HepG2 (cell line): ENCODE data around the gene SAMD14. TPM values are rescaled to one million over a fixed set of nuclear protein-coding genes. Genes with fewer than 3 reads are reported as not detected.

Experiments used
- AGO1 ChIP-seq: fragments of 200-400 bp; formaldehyde crosslinking; IDR thresholded peaks from 2 replicates; pipeline ENCODE4 v1.6.1; 2017; ENCODE audit warnings: mild to moderate bottlenecking, low read depth, low read length, moderate library complexity; ENCODE audit not compliant: poor library complexity, severe bottlenecking
- FOXK1 ChIP-seq: sonication (generic); formaldehyde crosslinking; IDR thresholded peaks from 2 replicates; pipeline ENCODE4 v1.4.0; 2020; ENCODE audit warnings: low read depth, missing genetic modification reagents, borderline replicate concordance
- KDM5B ChIP-seq: sonication (generic); formaldehyde crosslinking; IDR thresholded peaks from 2 replicates; pipeline ENCODE4 v1.4.0; 2020; ENCODE audit warnings: missing genetic modification reagents, mild to moderate bottlenecking, borderline replicate concordance
- PAF1 ChIP-seq: IDR thresholded peaks from 2 replicates; pipeline ENCODE4 v1.6.1; 2016; ENCODE audit warnings: missing genetic modification reagents, missing compliant biosample characterization
- PHF21A ChIP-seq: sonication (generic); formaldehyde crosslinking; IDR thresholded peaks from 2 replicates; pipeline ENCODE4 v1.5.0; 2020; ENCODE audit warnings: mild to moderate bottlenecking, missing genetic modification reagents
- RARA ChIP-seq: IDR thresholded peaks from 2 replicates; pipeline ENCODE4 v1.6.1; 2016; ENCODE audit warnings: missing genetic modification reagents, missing compliant biosample characterization
- RBM22 ChIP-seq: fragments of 200-400 bp; formaldehyde crosslinking; optimal IDR thresholded peaks from 2 replicates; pipeline ENCODE3; 2017; ENCODE audit warnings: mild to moderate bottlenecking, low read length, moderate library complexity
- SKI ChIP-seq: fragments of 450-650 bp; IDR thresholded peaks from one replicate; pipeline ENCODE4 v1.6.1; 2018; ENCODE audit warnings: mild to moderate bottlenecking; ENCODE audit not compliant: partially characterized antibody
- SMAD1 ChIP-seq: sonication (generic); formaldehyde crosslinking; IDR thresholded peaks from 2 replicates; pipeline ENCODE4 v1.4.0; 2020; ENCODE audit warnings: missing genetic modification reagents, low read depth, mild to moderate bottlenecking, borderline replicate concordance
- SMAD3 ChIP-seq: sonication (generic); formaldehyde crosslinking; IDR thresholded peaks from 2 replicates; pipeline ENCODE4 v1.4.0; 2020; ENCODE audit warnings: missing genetic modification reagents
- ZMAT3 ChIP-seq: sonication (generic); formaldehyde crosslinking; conservative IDR thresholded peaks from 2 replicates; pipeline ENCODE4 v1.7.0; 2021; ENCODE audit warnings: missing genetic modification reagents
- ZNF232 ChIP-seq: sonication (generic); formaldehyde crosslinking; IDR thresholded peaks from 2 replicates; pipeline ENCODE4 v1.4.0; 2020; ENCODE audit warnings: missing genetic modification reagents, borderline replicate concordance
- ZNF30 ChIP-seq: sonication (generic); formaldehyde crosslinking; IDR thresholded peaks from 2 replicates; pipeline ENCODE4 v1.5.0; 2020; ENCODE audit warnings: mild to moderate bottlenecking, missing genetic modification reagents
- polyA plus RNA-seq, 8 experiments: library from polyadenylated mRNA; depleted of rRNA in 3 of 8; stranded (reverse) in 7 of 8; unstranded in 1 of 8; fragments of >200 nt; fragmentation: Illumina TruSeq in 4 of 8; extraction: Trizol in 4 of 8; gene quantifications; 2 replicates each; pipeline versions ENCODE4 v1.2.1 to v1.2.3, GENCODE V29; 2011 to 2016; ENCODE audit warnings: low read depth in 4 of 8, missing spikeins in 1 of 8, mixed read lengths in 1 of 8; ENCODE audit not compliant: insufficient read depth in 1 of 8
- total RNA-seq, 5 experiments: library from RNA; depleted of rRNA; stranded (reverse); fragments of >200 nt; fragmentation: Illumina TruSeq; extraction: Trizol; gene quantifications; 2 replicates each; pipeline ENCODE4 v1.2.3, GENCODE V29; 2016; ENCODE audit warnings: low read depth in 1 of 5
- TF ChIP-seq, protein P1 (sequence below), 2 experiments: IDR thresholded peaks; 2 replicates each; pipeline ENCODE4 v1.6.1; 2011 to 2012; ENCODE audit warnings: low read length in 2 of 2, borderline replicate concordance in 1 of 2, low read depth in 1 of 2, mild to moderate bottlenecking in 1 of 2, moderate library complexity in 1 of 2
- TF ChIP-seq, protein P2 (sequence below): conservative IDR thresholded peaks from 2 replicates; pipeline ENCODE4 v1.6.1; 2018; ENCODE audit warnings: missing genetic modification reagents
- TF ChIP-seq, protein P3 (sequence below): sonication (generic); formaldehyde crosslinking; IDR thresholded peaks from 2 replicates; pipeline ENCODE4 v1.5.0; 2020; ENCODE audit warnings: mild to moderate bottlenecking, missing genetic modification reagents
- TF ChIP-seq, protein P4 (sequence below): sonication (generic); formaldehyde crosslinking; IDR thresholded peaks from 2 replicates; pipeline ENCODE4 v1.5.0; 2020; ENCODE audit warnings: missing genetic modification reagents, mild to moderate bottlenecking, borderline replicate concordance

Gene SAMD14
- total and polyA plus RNA-seq, 2 of the 13 experiments (the other 11 are each of a cell fraction or from before 2014, with no cell fraction given): 0.07 to 0.22 TPM

DNA sequence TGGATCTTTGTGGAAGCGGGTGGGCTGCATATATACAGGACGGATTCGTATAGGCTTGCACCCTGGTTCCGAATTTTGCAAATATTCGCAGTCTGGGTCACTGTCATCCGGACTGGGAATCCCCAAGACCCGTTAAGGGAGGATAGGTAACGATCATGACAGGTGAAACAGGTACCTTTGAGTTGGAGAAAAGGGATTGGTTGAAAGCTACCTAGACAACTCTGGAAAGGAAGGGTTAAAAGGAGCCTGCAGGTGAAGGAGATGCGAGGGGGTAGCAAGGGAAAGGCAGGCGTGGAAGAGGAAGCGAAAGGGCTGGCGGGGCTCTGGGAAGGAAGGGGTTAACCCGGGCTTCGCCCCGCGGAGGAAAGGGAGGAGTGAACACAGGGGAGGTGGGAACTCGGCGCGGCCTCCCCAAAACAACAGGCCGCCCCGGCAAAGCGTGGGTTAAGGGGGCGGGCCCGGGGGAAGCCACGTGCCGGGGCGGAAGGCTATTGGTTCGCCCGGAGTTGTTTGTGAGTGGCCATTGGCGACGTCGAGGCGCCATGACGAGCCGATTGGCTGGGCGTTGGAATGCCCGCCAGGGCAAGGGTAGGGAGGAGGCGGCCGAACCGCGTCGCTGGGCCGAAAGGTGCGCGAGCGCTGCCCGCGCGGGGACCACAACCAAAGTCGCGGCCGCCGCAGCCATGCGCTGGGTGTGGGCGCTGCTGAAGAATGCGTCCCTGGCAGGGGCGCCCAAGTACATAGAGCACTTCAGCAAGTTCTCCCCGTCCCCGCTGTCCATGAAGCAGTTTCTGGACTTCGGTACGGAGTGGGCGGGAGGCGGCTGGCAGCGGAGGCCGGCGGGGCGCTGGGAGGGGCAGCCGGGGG is 35.0 kb downstream of the SAMD14 start, which contains the start of gene PDK2 (continued):
- TF ChIP-seq, protein P1, sequence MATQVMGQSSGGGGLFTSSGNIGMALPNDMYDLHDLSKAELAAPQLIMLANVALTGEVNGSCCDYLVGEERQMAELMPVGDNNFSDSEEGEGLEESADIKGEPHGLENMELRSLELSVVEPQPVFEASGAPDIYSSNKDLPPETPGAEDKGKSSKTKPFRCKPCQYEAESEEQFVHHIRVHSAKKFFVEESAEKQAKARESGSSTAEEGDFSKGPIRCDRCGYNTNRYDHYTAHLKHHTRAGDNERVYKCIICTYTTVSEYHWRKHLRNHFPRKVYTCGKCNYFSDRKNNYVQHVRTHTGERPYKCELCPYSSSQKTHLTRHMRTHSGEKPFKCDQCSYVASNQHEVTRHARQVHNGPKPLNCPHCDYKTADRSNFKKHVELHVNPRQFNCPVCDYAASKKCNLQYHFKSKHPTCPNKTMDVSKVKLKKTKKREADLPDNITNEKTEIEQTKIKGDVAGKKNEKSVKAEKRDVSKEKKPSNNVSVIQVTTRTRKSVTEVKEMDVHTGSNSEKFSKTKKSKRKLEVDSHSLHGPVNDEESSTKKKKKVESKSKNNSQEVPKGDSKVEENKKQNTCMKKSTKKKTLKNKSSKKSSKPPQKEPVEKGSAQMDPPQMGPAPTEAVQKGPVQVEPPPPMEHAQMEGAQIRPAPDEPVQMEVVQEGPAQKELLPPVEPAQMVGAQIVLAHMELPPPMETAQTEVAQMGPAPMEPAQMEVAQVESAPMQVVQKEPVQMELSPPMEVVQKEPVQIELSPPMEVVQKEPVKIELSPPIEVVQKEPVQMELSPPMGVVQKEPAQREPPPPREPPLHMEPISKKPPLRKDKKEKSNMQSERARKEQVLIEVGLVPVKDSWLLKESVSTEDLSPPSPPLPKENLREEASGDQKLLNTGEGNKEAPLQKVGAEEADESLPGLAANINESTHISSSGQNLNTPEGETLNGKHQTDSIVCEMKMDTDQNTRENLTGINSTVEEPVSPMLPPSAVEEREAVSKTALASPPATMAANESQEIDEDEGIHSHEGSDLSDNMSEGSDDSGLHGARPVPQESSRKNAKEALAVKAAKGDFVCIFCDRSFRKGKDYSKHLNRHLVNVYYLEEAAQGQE (IDR thresholded peaks at IDR 0.05; ENCODE audit: borderline replicate concordance in 1 of 2, low read depth in 1 of 2, low read length in 2 of 2): no peak; a peak in 1 of 4 replicates
- TF ChIP-seq FOXK1 (CRISPR knock-in tag): peak; percentile 96
- peak; percentile 74 for TF ChIP-seq AGO1
- TF ChIP-seq RARA (CRISPR knock-in tag): peak; percentile 41; the same call in 1 of the 2 replicates
- no peak for TF ChIP-seq SKI
- TF ChIP-seq ZMAT3: no peak; the same call in 1 of the 2 replicates
- TF ChIP-seq PAF1 (CRISPR knock-in tag): no peak
- TF ChIP-seq ZNF30 (CRISPR knock-in tag): peak; percentile 89; the same call in 1 of the 2 replicates
- TF ChIP-seq ZNF232 (CRISPR knock-in tag): peak; percentile 65; the same call in 1 of the 2 replicates
- TF ChIP-seq, protein P2, sequence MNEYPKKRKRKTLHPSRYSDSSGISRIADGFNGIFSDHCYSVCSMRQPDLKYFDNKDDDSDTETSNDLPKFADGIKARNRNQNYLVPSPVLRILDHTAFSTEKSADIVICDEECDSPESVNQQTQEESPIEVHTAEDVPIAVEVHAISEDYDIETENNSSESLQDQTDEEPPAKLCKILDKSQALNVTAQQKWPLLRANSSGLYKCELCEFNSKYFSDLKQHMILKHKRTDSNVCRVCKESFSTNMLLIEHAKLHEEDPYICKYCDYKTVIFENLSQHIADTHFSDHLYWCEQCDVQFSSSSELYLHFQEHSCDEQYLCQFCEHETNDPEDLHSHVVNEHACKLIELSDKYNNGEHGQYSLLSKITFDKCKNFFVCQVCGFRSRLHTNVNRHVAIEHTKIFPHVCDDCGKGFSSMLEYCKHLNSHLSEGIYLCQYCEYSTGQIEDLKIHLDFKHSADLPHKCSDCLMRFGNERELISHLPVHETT (CRISPR knock-in tag): peak; percentile 81
- TF ChIP-seq KDM5B (CRISPR knock-in tag): peak; percentile 59; the same call in 1 of the 2 replicates
- peak; percentile 71; the same call in 1 of the 2 replicates for TF ChIP-seq SMAD3 (CRISPR knock-in tag)
- TF ChIP-seq SMAD1: no peak
- TF ChIP-seq, protein P3, sequence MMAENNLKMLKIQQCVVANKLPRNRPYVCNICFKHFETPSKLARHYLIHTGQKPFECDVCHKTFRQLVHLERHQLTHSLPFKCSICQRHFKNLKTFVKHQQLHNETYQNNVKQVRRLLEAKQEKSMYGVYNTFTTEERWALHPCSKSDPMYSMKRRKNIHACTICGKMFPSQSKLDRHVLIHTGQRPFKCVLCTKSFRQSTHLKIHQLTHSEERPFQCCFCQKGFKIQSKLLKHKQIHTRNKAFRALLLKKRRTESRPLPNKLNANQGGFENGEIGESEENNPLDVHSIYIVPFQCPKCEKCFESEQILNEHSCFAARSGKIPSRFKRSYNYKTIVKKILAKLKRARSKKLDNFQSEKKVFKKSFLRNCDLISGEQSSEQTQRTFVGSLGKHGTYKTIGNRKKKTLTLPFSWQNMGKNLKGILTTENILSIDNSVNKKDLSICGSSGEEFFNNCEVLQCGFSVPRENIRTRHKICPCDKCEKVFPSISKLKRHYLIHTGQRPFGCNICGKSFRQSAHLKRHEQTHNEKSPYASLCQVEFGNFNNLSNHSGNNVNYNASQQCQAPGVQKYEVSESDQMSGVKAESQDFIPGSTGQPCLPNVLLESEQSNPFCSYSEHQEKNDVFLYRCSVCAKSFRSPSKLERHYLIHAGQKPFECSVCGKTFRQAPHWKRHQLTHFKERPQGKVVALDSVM: peak; percentile 55
- peak; percentile 57; the same call in 1 of the 2 replicates for TF ChIP-seq PHF21A (CRISPR knock-in tag)
- TF ChIP-seq RBM22: no peak
- TF ChIP-seq, protein P4, sequence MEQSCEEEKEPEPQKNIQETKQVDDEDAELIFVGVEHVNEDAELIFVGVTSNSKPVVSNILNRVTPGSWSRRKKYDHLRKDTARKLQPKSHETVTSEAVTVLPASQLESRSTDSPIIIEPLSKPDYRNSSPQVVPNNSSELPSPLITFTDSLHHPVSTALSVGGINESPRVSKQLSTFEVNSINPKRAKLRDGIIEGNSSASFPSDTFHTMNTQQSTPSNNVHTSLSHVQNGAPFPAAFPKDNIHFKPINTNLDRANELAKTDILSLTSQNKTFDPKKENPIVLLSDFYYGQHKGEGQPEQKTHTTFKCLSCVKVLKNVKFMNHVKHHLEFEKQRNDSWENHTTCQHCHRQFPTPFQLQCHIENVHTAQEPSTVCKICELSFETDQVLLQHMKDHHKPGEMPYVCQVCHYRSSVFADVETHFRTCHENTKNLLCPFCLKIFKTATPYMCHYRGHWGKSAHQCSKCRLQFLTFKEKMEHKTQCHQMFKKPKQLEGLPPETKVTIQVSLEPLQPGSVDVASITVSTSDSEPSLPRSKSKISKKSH (CRISPR knock-in tag): 0 out of 2 replicates have a peak, but pooled peaks have one; percentile 72
